GM13977 (cell line): ENCODE data around the gene AGAP3.
"Not testable (repeated sequence)": the region's sequence is repeated elsewhere in the genome, so short reads cannot be mapped to it uniquely, and the experiment has no call there.

Experiments used
- DNase-seq: peaks from one replicate; pipeline ENCODE4 v3.0.0; 2012; ENCODE audit warnings: low spot score
- CTCF ChIP-seq: IDR thresholded peaks from 2 replicates; pipeline ENCODE4 v1.5.1; 2012; ENCODE audit warnings: mild to moderate bottlenecking, control low read depth; ENCODE audit not compliant: insufficient read depth; ENCODE audit errors: extremely low read depth, missing control alignments
- in situ Hi-C: fragments of 300-500 bp; cut with MboI; formaldehyde crosslinking; loops from one replicate; pipeline ENCODE4 v1.12.0; 2022; ENCODE audit warnings: low sequenced_read_pairs, low pct_unique_long_range_greater_than_20kb, mixed read lengths, inconsistent platforms; ENCODE audit not compliant: unreplicated experiment

The AGAP3 gene

GRCh38 chr7:151085691-151086620 lies at the start of gene AGAP3:
AGAP3 (plus strand) TSS chr7:151086475; CDS start chr7:151086742, 267 bp downstream.
- in situ Hi-C loops: no loop called here
- no peak for TF ChIP-seq CTCF
- peak; percentile 95 for DNase-seq

GRCh38 chr7:151038951-151039849 lies 47.1 kb upstream of the AGAP3 start:
- in situ Hi-C loops: no loop called here
- no peak for TF ChIP-seq CTCF
- no peak for DNase-seq

GRCh38 chr7:151039850-151040548 lies 46.3 kb upstream of the AGAP3 start:
- no peak for TF ChIP-seq CTCF
- DNase-seq: no peak

GRCh38 chr7:151040616-151041375 lies 45.5 kb upstream of the AGAP3 start:
- no peak for TF ChIP-seq CTCF
- no peak for DNase-seq
- in situ Hi-C loops: no loop called here

More at GRCh38 chr7:151039850-151040548, 46.3 kb upstream of the AGAP3 start:
- in situ Hi-C loops: no loop called here

- in situ Hi-C loops, DNase-seq: not testable (repeated sequence)
Observed at GRCh38 chr7:151043449-151043848, 42.8 kb upstream of the AGAP3 start.

GRCh38 chr7:151043959-151044358 lies 42.3 kb upstream of the AGAP3 start:
- in situ Hi-C loops: no loop called here
- TF ChIP-seq CTCF: no peak
- DNase-seq: no peak
